DOHH2 (cell line): ENCODE data around the gene TOMM22.
A peak's percentile ranks its signal among the peaks of the same experiment; 100 is the strongest.

Experiments used
- H3F3A ChIP-seq: fragments of 200-600 bp; sonication (generic), shearing (Covaris generic); 2 replicates; pipeline ENCODE4 v1.6.0; 2016; ENCODE audit warnings: antibody characterized with exemption, mild to moderate bottlenecking; ENCODE audit not compliant: control insufficient read depth, insufficient read depth
- H3K27ac ChIP-seq: fragments of 200-600 bp; sonication (generic); 2 replicates; pipeline ENCODE4 v1.5.1; 2014; ENCODE audit warnings: low read depth, mild to moderate bottlenecking, low read length, moderate library complexity
- H3K27me3 ChIP-seq: fragments of 200-600 bp; sonication (generic); 2 replicates; pipeline ENCODE4 v1.6.1; 2014; ENCODE audit warnings: mild to moderate bottlenecking, low read length, mixed read lengths; ENCODE audit not compliant: control insufficient read depth
- H3K36me3 ChIP-seq: fragments of 200-600 bp; sonication (generic); 2 replicates; pipeline ENCODE4 v1.6.1; 2014; ENCODE audit warnings: mild to moderate bottlenecking, low read length, moderate library complexity, mixed read lengths; ENCODE audit not compliant: control insufficient read depth
- H3K4me1 ChIP-seq: fragments of 200-600 bp; sonication (generic); 2 replicates; pipeline ENCODE4 v1.6.1; 2014; ENCODE audit warnings: mild to moderate bottlenecking, low read length, mixed read lengths; ENCODE audit not compliant: control insufficient read depth
- H3K4me2 ChIP-seq: fragments of 200-600 bp; sonication (generic); 2 replicates; pipeline ENCODE4 v1.6.0; 2014; ENCODE audit warnings: mild to moderate bottlenecking, low read length, moderate library complexity
- H3K4me3 ChIP-seq: fragments of 200-600 bp; sonication (generic); 2 replicates; pipeline ENCODE4 v1.5.1; 2014; ENCODE audit warnings: mild to moderate bottlenecking, low read length, mixed read lengths
- H3K79me2 ChIP-seq: fragments of 200-600 bp; sonication (generic); 2 replicates; pipeline ENCODE4 v1.6.1; 2014; ENCODE audit warnings: mild to moderate bottlenecking, low read length, mixed read lengths; ENCODE audit not compliant: control insufficient read depth
- H3K9me2 ChIP-seq: fragments of 200-600 bp; sonication (generic); replicated peaks from 2 replicates; pipeline ENCODE4 v1.6.1; 2014; ENCODE audit warnings: mild to moderate bottlenecking, low read length, mixed read lengths; ENCODE audit not compliant: control insufficient read depth
- H3K9me3 ChIP-seq: fragments of 200-600 bp; sonication (generic); 2 replicates; pipeline ENCODE4 v1.6.1; 2014; ENCODE audit warnings: antibody characterized with exemption, low read length, mixed read lengths; ENCODE audit not compliant: control insufficient read depth, insufficient read depth
- H4K20me1 ChIP-seq: fragments of 200-600 bp; sonication (generic); 2 replicates; pipeline ENCODE4 v1.6.0; 2014; ENCODE audit warnings: low read depth, mild to moderate bottlenecking, antibody characterized with exemption, low read length, moderate library complexity; ENCODE audit not compliant: control insufficient read depth, insufficient read depth
- CTCF ChIP-seq: fragments of 200-600 bp; sonication (generic); IDR thresholded peaks from one replicate; pipeline ENCODE4 v1.5.1; 2014; ENCODE audit warnings: antibody characterized with exemption, mild to moderate bottlenecking, low read depth, low read length; ENCODE audit not compliant: poor library complexity, severe bottlenecking
- EZH2phosphoT487 ChIP-seq: fragments of 200-600 bp; sonication (generic); IDR thresholded peaks from 2 replicates; pipeline ENCODE4 v1.6.1; 2017; ENCODE audit warnings: borderline replicate concordance, mild to moderate bottlenecking, antibody characterized with exemption, low read length, moderate library complexity, mixed read lengths

The TOMM22 gene

GRCh38 chr22:38696606-38697424 lies 15.1 kb downstream of the TOMM22 start:
- Histone ChIP-seq H3K79me2 (peaks cover 95% of the 10 kb centered on the region), H3K9me2 (no peaks in the 10 kb centered on the region), H3K27me3 (no peaks in the 10 kb centered on the region), H3K4me3 (peak overlapping the region; percentile 98), H3F3A (peaks cover 11% of the 10 kb centered on the region), H3K27ac (no peak overlapping the region), H3K36me3 (peaks cover 68% of the 10 kb centered on the region), H3K9me3 (no peaks in the 10 kb centered on the region), H3K4me2 (peak overlapping the region; percentile 93), H4K20me1 (peaks cover 17% of the 10 kb centered on the region; the same call in 1 of the 2 replicates), H3K4me1 (peaks cover 56% of the 10 kb centered on the region)
- TF ChIP-seq CTCF: no peak
- TF ChIP-seq EZH2phosphoT487: no peak

- Histone ChIP-seq H3F3A (peaks cover 11% of the 10 kb centered on the region), H3K27me3 (no peaks in the 10 kb centered on the region), H3K4me1 (peaks cover 62% of the 10 kb centered on the region), H3K4me3 (peak overlapping the region; percentile 98), H3K27ac (no peak overlapping the region), H3K79me2 (peaks cover 90% of the 10 kb centered on the region), H3K4me2 (peak overlapping the region; percentile 93), H3K36me3 (peaks cover 63% of the 10 kb centered on the region), H3K9me2 (no peaks in the 10 kb centered on the region), H3K9me3 (no peaks in the 10 kb centered on the region), H4K20me1 (peaks cover 17% of the 10 kb centered on the region; the same call in 1 of the 2 replicates)
- TF ChIP-seq CTCF (no peak), EZH2phosphoT487 (no peak)
These were observed 15.8 kb downstream of the TOMM22 start for GRCh38 chr22:38697425-38698089.

- Histone ChIP-seq H3K36me3 (peaks cover 54% of the 10 kb centered on the region), H3K9me3 (no peaks in the 10 kb centered on the region), H3K4me2 (peak overlapping the region; percentile 93), H4K20me1 (peaks cover 14% of the 10 kb centered on the region; the same call in 1 of the 2 replicates), H3K4me1 (peaks cover 64% of the 10 kb centered on the region), H3K4me3 (peak overlapping the region; percentile 98), H3K27ac (no peak overlapping the region), H3K9me2 (no peaks in the 10 kb centered on the region), H3K79me2 (peaks cover 81% of the 10 kb centered on the region), H3F3A (peaks cover 16% of the 10 kb centered on the region), H3K27me3 (no peaks in the 10 kb centered on the region)
- TF ChIP-seq CTCF (no peak), EZH2phosphoT487 (no peak)
These were observed 16.8 kb downstream of the TOMM22 start for GRCh38 chr22:38698407-38699094.
